K562 (cell line): ENCODE data around the gene PRSS57. TPM values are rescaled to one million over a fixed set of nuclear protein-coding genes. Genes with fewer than 3 reads are reported as not detected.

ENCODE experiments used
- ATAC-seq: fragments of 200-7000 bp; cut with Tn5 transposase; 3 replicates; pipeline ENCODE4 v1.9.1; 2020; ENCODE audit warnings: moderate library complexity
- BruUV-seq: library from RNA; stranded (reverse); fragments of 400-500 nt; replicated peaks from 2 replicates; lab custom pipeline; 2021; lab: Mats Ljungman, UMichigan
- CTCF ChIA-PET: fragments of 300-600 bp; formaldehyde crosslinking; extraction: SDS; loops from one replicate; lab custom pipeline; 2021; ENCODE audit warnings: low intra/inter-chr PET ratio; lab: Yijun Ruan, JAX
- POLR2A ChIA-PET: fragments of 300-600, 350-650 bp; sonication (Branson Sonifier 250); formaldehyde crosslinking; extraction: SDS; loops from one replicate; lab custom pipeline; 2021; ENCODE audit warnings: antibody characterized with exemption, inconsistent platforms; lab: Yijun Ruan, JAX
- DNase-seq, 4 experiments: peaks; one replicate each; pipeline versions ENCODE4 v3.0.0 to v3.0.0-alpha.2; 2011 to 2018; ENCODE audit warnings: low spot score in 3 of 4, mixed read lengths in 3 of 4; ENCODE audit errors: extremely low read depth in 1 of 4
- FAIRE-seq: peaks from 2 replicates; lab custom pipeline; 2011; peaks lifted over from hg19 to GRCh38; lab: Jason Lieb, UNC
- H2AFZ ChIP-seq: 2 replicates; pipeline ENCODE4 v1.6.0; 2011; ENCODE audit warnings: low read depth, low read length, control low read depth, inconsistent platforms
- H3K27ac ChIP-seq: fragments of 200-600 bp; 3 replicates; pipeline ENCODE4 v1.8.0; 2011; ENCODE audit warnings: low read depth, mild to moderate bottlenecking, control low read depth, inconsistent platforms, low read length, moderate library complexity, mixed read lengths; ENCODE audit errors: extremely low read depth
- H3K27me3 ChIP-seq, 2 experiments: fragments of 300-600 bp in 1 of 2; 2 replicates in 1 of 2; 3 replicates in 1 of 2; pipeline versions ENCODE4 v1.6.0 to v1.8.0; 2011; ENCODE audit warnings: inconsistent platforms in 2 of 2, low read length in 2 of 2, mild to moderate bottlenecking in 1 of 2, mixed read lengths in 1 of 2, moderate library complexity in 1 of 2; ENCODE audit not compliant: control insufficient read depth in 2 of 2, insufficient read depth in 2 of 2
- H3K36me3 ChIP-seq: fragments of 300-600 bp; 3 replicates; pipeline ENCODE4 v1.8.0; 2011; ENCODE audit warnings: mild to moderate bottlenecking, low read length, inconsistent platforms; ENCODE audit not compliant: control insufficient read depth, insufficient read depth
- H3K4me1 ChIP-seq, 2 experiments: fragments of 200-600 bp in 1 of 2; replicated peaks in 1 of 2; 2 replicates in 1 of 2; 3 replicates in 1 of 2; pipeline versions ENCODE4 v1.5.1 to v1.8.0; 2011; ENCODE audit warnings: inconsistent platforms in 2 of 2, low read length in 2 of 2, mild to moderate bottlenecking in 1 of 2, mixed read lengths in 1 of 2, moderate library complexity in 1 of 2; ENCODE audit not compliant: control insufficient read depth in 2 of 2, insufficient read depth in 2 of 2
- H3K4me2 ChIP-seq: 2 replicates; pipeline ENCODE4 v1.6.1; 2011; ENCODE audit warnings: low read length, control low read depth, inconsistent platforms, mixed read lengths; ENCODE audit not compliant: insufficient read depth
- H3K4me3 ChIP-seq: fragments of 200-600 bp; sonication (generic), shearing (Covaris generic); 2 replicates; pipeline ENCODE4 v1.5.1; 2016; ENCODE audit warnings: control low read depth, inconsistent platforms
- H3K79me2 ChIP-seq: fragments of 200-600 bp; 3 replicates; pipeline ENCODE4 v1.8.0; 2011; ENCODE audit warnings: low read length, inconsistent platforms; ENCODE audit not compliant: control insufficient read depth, insufficient read depth
- H3K9ac ChIP-seq, 2 experiments: 2 replicates each; pipeline versions ENCODE4 v1.6.0 to v1.6.1; 2011; ENCODE audit warnings: low read depth in 2 of 2, low read length in 2 of 2, control low read depth in 1 of 2, inconsistent platforms in 1 of 2, mild to moderate bottlenecking in 1 of 2, mixed read lengths in 1 of 2; ENCODE audit not compliant: insufficient read depth in 1 of 2
- H3K9me1 ChIP-seq: one replicate; pipeline ENCODE4 v1.6.0; 2011; ENCODE audit warnings: inconsistent platforms, mild to moderate bottlenecking, low read length, moderate library complexity; ENCODE audit not compliant: control insufficient read depth, insufficient read depth
- H3K9me3 ChIP-seq: replicated peaks from 2 replicates; pipeline ENCODE4 v1.5.1; 2011; ENCODE audit warnings: low read depth, low read length, inconsistent platforms; ENCODE audit not compliant: control insufficient read depth, insufficient read depth
- H4K20me1 ChIP-seq: replicated peaks from 2 replicates; pipeline ENCODE4 v1.6.1; 2011; ENCODE audit warnings: low read length, inconsistent platforms, mixed read lengths; ENCODE audit not compliant: control insufficient read depth, insufficient read depth
- ARHGAP35 ChIP-seq: fragments of 450-650 bp; IDR thresholded peaks from 2 replicates; pipeline ENCODE4 v1.6.1; 2018; ENCODE audit not compliant: partially characterized antibody
- BCOR ChIP-seq: fragments of 450-650 bp; IDR thresholded peaks from 2 replicates; pipeline ENCODE4 v1.6.1; 2016
- BHLHE40 ChIP-seq: IDR thresholded peaks from 2 replicates; pipeline ENCODE4 v1.6.1; 2011; ENCODE audit warnings: low read length, improper control_type of control experiment
- CAMTA2 ChIP-seq: fragments of 250-450 bp; sonication (Bioruptor Pico); conservative IDR thresholded peaks from 2 replicates; pipeline ENCODE4 v1.5.1; 2022
- CCAR2 ChIP-seq: fragments of 200-400 bp; formaldehyde crosslinking; IDR thresholded peaks from 2 replicates; pipeline ENCODE4 v1.6.1; 2017; ENCODE audit warnings: mild to moderate bottlenecking, low read depth, low read length
- DMBX1 ChIP-seq: fragments of 250-450 bp; sonication (Bioruptor Pico); IDR thresholded peaks from 2 replicates; pipeline ENCODE4 v1.8.0; 2022; ENCODE audit warnings: inconsistent platforms, mild to moderate bottlenecking, moderate library complexity, borderline replicate concordance
- HMG20B ChIP-seq: fragments of 250-450 bp; sonication (Bioruptor Pico); IDR thresholded peaks from 2 replicates; pipeline ENCODE4 v1.5.0; 2021; ENCODE audit warnings: mild to moderate bottlenecking
- KLF13 ChIP-seq: fragments of 450-650 bp; IDR thresholded peaks from 2 replicates; pipeline ENCODE4 v1.6.1; 2016; ENCODE audit warnings: missing genetic modification characterization, low read depth, mild to moderate bottlenecking, missing compliant biosample characterization, moderate library complexity, borderline replicate concordance
- LCOR ChIP-seq: sonication (generic); formaldehyde crosslinking; IDR thresholded peaks from 2 replicates; pipeline ENCODE4 v1.8.0; 2022; ENCODE audit warnings: mild to moderate bottlenecking, missing genetic modification reagents
- MAZ ChIP-seq, 2 experiments: fragments of 450-650 bp in 1 of 2; sonication (generic) in 1 of 2; formaldehyde crosslinking; IDR thresholded peaks in 1 of 2; conservative IDR thresholded peaks in 1 of 2; 2 replicates each; pipeline versions ENCODE4 v1.4.0 to v1.5.0; 2020; ENCODE audit warnings: mild to moderate bottlenecking in 1 of 2, missing genetic modification reagents in 1 of 2
- MEIS2 ChIP-seq: fragments of 450-650 bp; IDR thresholded peaks from 2 replicates; pipeline ENCODE4 v1.6.1; 2014; ENCODE audit warnings: mild to moderate bottlenecking; ENCODE audit not compliant: partially characterized antibody
- PRPF4 ChIP-seq: fragments of 200-400 bp; formaldehyde crosslinking; IDR thresholded peaks from one replicate; pipeline ENCODE4 v1.6.1; 2017; ENCODE audit warnings: low read length, low read depth, mild to moderate bottlenecking; ENCODE audit not compliant: insufficient read depth, poor library complexity, severe bottlenecking
- ZFP36 ChIP-seq: fragments of 150-350 bp; IDR thresholded peaks from 2 replicates; pipeline ENCODE4 v1.6.1; 2018; ENCODE audit warnings: low read length, low read depth; ENCODE audit not compliant: partially characterized antibody
- ZNF232 ChIP-seq: sonication (generic); formaldehyde crosslinking; IDR thresholded peaks from 2 replicates; pipeline ENCODE4 v1.8.0; 2022; ENCODE audit warnings: mild to moderate bottlenecking, missing genetic modification reagents
- ZNF436 ChIP-seq: fragments of 250-450, 450-650 bp; sonication (Bioruptor Pico); formaldehyde crosslinking; IDR thresholded peaks from 2 replicates; pipeline ENCODE4 v1.7.0; 2020; ENCODE audit warnings: mild to moderate bottlenecking
- ZNF76 ChIP-seq: fragments of 250-450 bp; sonication (Bioruptor Pico); IDR thresholded peaks from 2 replicates; pipeline ENCODE4 v1.4.0; 2020; ENCODE audit warnings: mild to moderate bottlenecking, moderate library complexity, borderline replicate concordance
- ZNF778 ChIP-seq: fragments of 450-650 bp; formaldehyde crosslinking; IDR thresholded peaks from 2 replicates; pipeline ENCODE4 v1.4.0; 2020; ENCODE audit warnings: mild to moderate bottlenecking, moderate library complexity
- ZNF780A ChIP-seq: fragments of 250-450 bp; sonication (Bioruptor Pico); IDR thresholded peaks from 2 replicates; pipeline ENCODE4 v1.5.0; 2021; ENCODE audit warnings: mild to moderate bottlenecking
- WGBS: fragments of 100-300 bp; shearing (Covaris generic); methylation state at CpG from one replicate; pipeline ENCODE4 v1.1.6; 2016; ENCODE audit warnings: low coverage, mixed read lengths; ENCODE audit not compliant: insufficient coverage; ENCODE audit errors: missing lambda C conversion rate; 5-methylcytosine and 5-hydroxymethylcytosine counted together
- in situ Hi-C: fragments of 300-500 bp; cut with MboI; formaldehyde crosslinking; loops from 4 replicates; pipeline ENCODE4 v1.15.0; 2018; ENCODE audit warnings: inconsistent platforms, mixed read lengths
- intact Hi-C: fragments of 100-400 bp; cut with micrococcal nuclease; formaldehyde crosslinking; loops from 2 replicates; pipeline ENCODE4 v1.14.2; 2022
- polyA plus RNA-seq, 8 experiments: library from polyadenylated mRNA; depleted of rRNA in 4 of 8; stranded (reverse) in 5 of 8; unstranded in 3 of 8; fragments of >200 nt; fragmentation: Nextera tagmentation in 2 of 8; fragmentation: Illumina TruSeq in 1 of 8; extraction: Ambion mirVana in 2 of 8; extraction: Trizol in 1 of 8; gene quantifications; 2 replicates each; pipeline versions ENCODE4 v1.2.1 to v1.2.3, GENCODE V29; 2011 to 2014; ENCODE audit warnings: inconsistent platforms in 1 of 8, missing spikeins in 1 of 8
- total RNA-seq, 7 experiments: library from RNA; depleted of rRNA in 6 of 7; stranded (reverse); fragments of >200 nt in 6 of 7; fragmentation: Illumina TruSeq in 2 of 7; extraction: Trizol in 2 of 7; gene quantifications; 2 replicates each; pipeline versions ENCODE4 v1.2.1 to v1.2.3, GENCODE V29; 2011 to 2021; ENCODE audit warnings: low replicate concordance in 1 of 7
- TF ChIP-seq, protein P1 (sequence below): sonication (generic); formaldehyde crosslinking; IDR thresholded peaks from 2 replicates; pipeline ENCODE4 v1.8.0; 2022; ENCODE audit warnings: missing genetic modification reagents, mild to moderate bottlenecking, moderate library complexity, borderline replicate concordance

The PRSS57 gene
- total and polyA plus RNA-seq, 9 of the 15 experiments (the other 6 are each of a cell fraction or from before 2014, with no cell fraction given), result 0.06 to 2.5 (median 1.3) TPM; not detected in 3

DNA sequence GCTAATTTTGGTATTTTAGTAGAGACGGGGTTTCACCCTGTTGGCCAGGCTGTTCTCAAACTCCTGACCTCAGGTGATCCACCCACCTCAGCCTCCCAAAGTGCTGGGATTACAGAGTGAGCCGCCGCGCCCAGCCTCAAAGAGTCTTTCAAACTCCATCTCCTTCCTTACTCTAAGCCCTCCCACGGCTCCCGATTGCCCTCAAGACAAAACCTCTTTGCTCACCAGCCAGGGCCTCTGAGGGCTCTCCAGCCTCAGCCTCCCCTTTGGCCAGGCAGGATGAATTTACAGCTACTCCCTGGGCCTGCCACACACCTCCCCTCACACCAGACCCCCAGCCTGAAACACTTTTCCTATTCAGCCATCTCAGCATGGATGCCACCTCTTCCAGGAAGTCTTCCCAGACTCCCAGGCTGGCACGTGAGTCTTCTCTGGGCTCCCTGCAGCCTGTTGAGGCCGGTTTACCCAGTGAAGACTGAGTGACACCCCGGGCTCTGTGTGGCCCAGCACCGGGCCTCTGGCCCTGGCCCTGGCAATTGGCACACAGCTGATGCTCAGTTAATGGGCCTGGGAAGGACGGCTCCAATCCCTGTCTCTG lies 7.6 kb downstream of the PRSS57 start:
- CTCF ChIA-PET, result no interaction called here
- H4K20me1 ChIP-seq, result no peaks in the 10 kb centered on the region
- no peak overlapping the region for H3K4me3 ChIP-seq
- H3K9ac ChIP-seq, result no peak overlapping the region
- no peak overlapping the region for H3K27ac ChIP-seq
- no peaks in the 10 kb centered on the region for H3K9me1 ChIP-seq
- no peak for ATAC-seq
- no peak overlapping the region for H2AFZ ChIP-seq
- in situ Hi-C loops (no loop called here), intact Hi-C loops (no loop called here)
- H3K27me3 ChIP-seq, result no peaks in the 10 kb centered on the region
- no peaks in the 10 kb centered on the region for H3K36me3 ChIP-seq
- no peak overlapping the region for H3K4me2 ChIP-seq
- no peaks in the 10 kb centered on the region for H3K9me3 ChIP-seq
- peaks cover 0 to 38% of the 10 kb centered on the region in 2 experiments; a peak in 2 of 5 replicates for H3K4me1 ChIP-seq
- BruUV-seq, result no TSS peak
- no peak for FAIRE-seq
- H3K79me2 ChIP-seq, result no peaks in the 10 kb centered on the region
- 38% methylated on average over 11 of the region's 11 CpGs for WGBS
- POLR2A ChIA-PET, result no interaction called here
- DNase-seq, result no peak
- TF ChIP-seq ZNF232 (CRISPR knock-in tag) (no peak), PRPF4 (no peak), LCOR (no peak), ZFP36 (peak; percentile 85), MEIS2 (no peak), MAZ (CRISPR knock-in tag; conservative IDR thresholded peaks at IDR 0.05 in 1 of 2, IDR thresholded peaks at IDR 0.05 in 1 of 2) (no peak), ZNF778 (no peak), BCOR (peak; percentile 16; the same call in 1 of the 2 replicates), CAMTA2 (CRISPR knock-in tag) (no peak), BHLHE40 (no peak), ZNF76 (CRISPR knock-in tag) (no peak), ZNF436 (CRISPR knock-in tag) (0 out of 2 replicates have a peak, but pooled peaks have one; percentile 27), DMBX1 (CRISPR knock-in tag) (no peak), HMG20B (no peak), ZNF780A (no peak), ARHGAP35 (no peak), KLF13 (tag) (no peak), CCAR2 (no peak)
- TF ChIP-seq, protein P1, sequence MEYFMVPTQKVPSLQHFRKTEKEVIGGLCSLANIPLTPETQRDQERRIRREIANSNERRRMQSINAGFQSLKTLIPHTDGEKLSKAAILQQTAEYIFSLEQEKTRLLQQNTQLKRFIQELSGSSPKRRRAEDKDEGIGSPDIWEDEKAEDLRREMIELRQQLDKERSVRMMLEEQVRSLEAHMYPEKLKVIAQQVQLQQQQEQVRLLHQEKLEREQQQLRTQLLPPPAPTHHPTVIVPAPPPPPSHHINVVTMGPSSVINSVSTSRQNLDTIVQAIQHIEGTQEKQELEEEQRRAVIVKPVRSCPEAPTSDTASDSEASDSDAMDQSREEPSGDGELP (CRISPR knock-in tag), result 0 out of 2 replicates have a peak, but pooled peaks have one; percentile 25
